Neutrophil (primary cell): ENCODE results near the gene NPAP1.
"Not testable (repeated sequence)": the region's sequence is repeated elsewhere in the genome, so short reads cannot be mapped to it uniquely, and the experiment has no call there.

Source experiments
- H3K27ac ChIP-seq: fragments of 200-600 bp; sonication (generic); 2 replicates; pipeline ENCODE4 v1.5.1; 2016; ENCODE audit warnings: mild to moderate bottlenecking, moderate library complexity
- H3K27me3 ChIP-seq: fragments of 200-600 bp; sonication (generic); 2 replicates; pipeline ENCODE4 v1.6.0; 2016; ENCODE audit warnings: mild to moderate bottlenecking
- H3K36me3 ChIP-seq: fragments of 200-600 bp; sonication (generic); 2 replicates; pipeline ENCODE4 v1.5.1; 2017
- H3K4me1 ChIP-seq, 2 experiments: fragments of 200-600 bp in 1 of 2; sonication (generic) in 1 of 2; 1 replicate in 1 of 2; 2 replicates in 1 of 2; pipeline versions ENCODE4 v1.5.1 to v1.6.1; 2013 to 2016; ENCODE audit warnings: low read depth in 1 of 2, low read length in 1 of 2, mild to moderate bottlenecking in 1 of 2, moderate library complexity in 1 of 2; ENCODE audit not compliant: control insufficient read depth in 1 of 2, insufficient read depth in 1 of 2
- H3K4me3 ChIP-seq, 2 experiments: fragments of 200-600 bp in 1 of 2; sonication (generic) in 1 of 2; 1 replicate in 1 of 2; 2 replicates in 1 of 2; pipeline ENCODE4 v1.5.1; 2013 to 2016; ENCODE audit warnings: low read depth in 1 of 2, low read length in 1 of 2, mild to moderate bottlenecking in 1 of 2, moderate library complexity in 1 of 2
- H3K9me3 ChIP-seq: fragments of 200-600 bp; sonication (generic); 2 replicates; pipeline ENCODE4 v1.5.1; 2016
- CTCF ChIP-seq: fragments of 200-600 bp; sonication (generic); IDR thresholded peaks from 2 replicates; pipeline ENCODE4 v1.5.1; 2016; ENCODE audit warnings: antibody characterized with exemption

The NPAP1 gene

GRCh38 chr15:24675332-24676144 lies at the start of gene NPAP1:
Gene NPAP1, plus strand, starts transcription at chr15:24675775. Its CDS starts 93 bp downstream, at chr15:24675868.
- no peak within 1 kb of the TSS for H3K27ac ChIP-seq
- no peaks in the 10 kb centered on the region for H3K4me1 ChIP-seq
- H3K36me3 ChIP-seq, result no peaks in the 10 kb centered on the region
- no peaks in the 10 kb centered on the region for H3K27me3 ChIP-seq
- no peaks in the 10 kb centered on the region for H3K9me3 ChIP-seq
- no peak for TF ChIP-seq CTCF
- no peak within 1 kb of the TSS for H3K4me3 ChIP-seq

- H3K4me1 ChIP-seq, result no peaks in the 10 kb centered on the region
- H3K9me3 ChIP-seq, result no peaks in the 10 kb centered on the region
- H3K4me3 ChIP-seq, result no peak overlapping the region
- H3K36me3 ChIP-seq, result no peaks in the 10 kb centered on the region
- no peaks in the 10 kb centered on the region for H3K27me3 ChIP-seq
- no peak for TF ChIP-seq CTCF
- no peak overlapping the region for H3K27ac ChIP-seq
Measured at GRCh38 chr15:24627443-24627842, 48.1 kb upstream of the NPAP1 start.

GRCh38 chr15:24633082-24633481 lies 42.5 kb upstream of the NPAP1 start:
- Histone ChIP-seq H3K4me3 (no peak overlapping the region), H3K36me3 (no peaks in the 10 kb centered on the region), H3K4me1 (no peaks in the 10 kb centered on the region), H3K27me3 (no peaks in the 10 kb centered on the region), H3K9me3 (no peaks in the 10 kb centered on the region), H3K27ac (no peak overlapping the region)
- no peak for TF ChIP-seq CTCF

GRCh38 chr15:24639412-24639811 lies 36.2 kb upstream of the NPAP1 start:
- not testable (repeated sequence) for H3K4me1 ChIP-seq, H3K9me3 ChIP-seq, H3K4me3 ChIP-seq, H3K36me3 ChIP-seq, H3K27ac ChIP-seq, H3K27me3 ChIP-seq

- Histone ChIP-seq H3K9me3 (no peaks in the 10 kb centered on the region), H3K27ac (no peak overlapping the region), H3K36me3 (no peaks in the 10 kb centered on the region), H3K27me3 (no peaks in the 10 kb centered on the region), H3K4me1 (no peaks in the 10 kb centered on the region), H3K4me3 (no peak overlapping the region)
- no peak for TF ChIP-seq CTCF
Measured at GRCh38 chr15:24645627-24646026, 29.9 kb upstream of the NPAP1 start.

- H3K4me3 ChIP-seq, result no peak overlapping the region
- H3K4me1 ChIP-seq, result no peaks in the 10 kb centered on the region
- no peaks in the 10 kb centered on the region for H3K9me3 ChIP-seq
- H3K27ac ChIP-seq, result no peak overlapping the region
- no peaks in the 10 kb centered on the region for H3K36me3 ChIP-seq
- no peaks in the 10 kb centered on the region for H3K27me3 ChIP-seq
- no peak for TF ChIP-seq CTCF
Measured at GRCh38 chr15:24659622-24660021, 16.0 kb upstream of the NPAP1 start.
